GM12878 (cell line): ENCODE data around the gene UTF1. TPM values are rescaled to one million over a fixed set of nuclear protein-coding genes. Genes with fewer than 3 reads are reported as not detected.

Source experiments
- ASH2L ChIP-seq: fragments of 300-600, 200-600 bp; sonication (generic); IDR thresholded peaks from 2 replicates; pipeline ENCODE4 v1.6.1; 2017; ENCODE audit warnings: low read depth, mild to moderate bottlenecking, borderline replicate concordance
- ATF2 ChIP-seq: IDR thresholded peaks from 2 replicates; pipeline ENCODE4 v1.6.1; 2012; ENCODE audit warnings: low read length, inconsistent platforms
- CBFB ChIP-seq: IDR thresholded peaks from 2 replicates; pipeline ENCODE4 v1.6.1; 2016; ENCODE audit warnings: antibody characterized with exemption, low read depth
- CREB1 ChIP-seq: IDR thresholded peaks from 2 replicates; pipeline ENCODE4 v1.6.1; 2012; ENCODE audit warnings: low read depth, mild to moderate bottlenecking, inconsistent platforms
- ELK1 ChIP-seq: IDR thresholded peaks from 2 replicates; pipeline ENCODE4 v1.6.1; 2012; ENCODE audit warnings: low read depth, low read length, improper control_type of control experiment
- EP300 ChIP-seq, 2 experiments: fragments of 150-350 bp in 1 of 2; IDR thresholded peaks; 2 replicates each; pipeline ENCODE4 v1.6.1; 2011 to 2012; ENCODE audit warnings: low read depth in 2 of 2, low read length in 2 of 2, borderline replicate concordance in 1 of 2, improper control_type of control experiment in 1 of 2, inconsistent platforms in 1 of 2; ENCODE audit not compliant: control insufficient read depth in 1 of 2
- FOXM1 ChIP-seq: IDR thresholded peaks from 2 replicates; pipeline ENCODE4 v1.6.1; 2012; ENCODE audit warnings: low read depth, mild to moderate bottlenecking, inconsistent platforms, low read length, moderate library complexity
- HDAC2 ChIP-seq: fragments of 200-600 bp; sonication (generic); IDR thresholded peaks from 2 replicates; pipeline ENCODE4 v1.6.1; 2017
- IKZF2 ChIP-seq, 2 experiments: fragments of 450-650 bp; IDR thresholded peaks; 2 replicates each; pipeline ENCODE4 v1.6.1; 2017; ENCODE audit warnings: mild to moderate bottlenecking in 2 of 2, moderate library complexity in 2 of 2
- MTA2 ChIP-seq: fragments of 450-650 bp; IDR thresholded peaks from 2 replicates; pipeline ENCODE4 v1.6.1; 2016; ENCODE audit warnings: low read depth, mild to moderate bottlenecking, moderate library complexity
- MYB ChIP-seq: fragments of 150-350 bp; IDR thresholded peaks from 2 replicates; pipeline ENCODE4 v1.6.1; 2014; ENCODE audit warnings: mild to moderate bottlenecking, low read depth, low read length, borderline replicate concordance
- NFIC ChIP-seq: IDR thresholded peaks from 2 replicates; pipeline ENCODE4 v1.6.1; 2012; ENCODE audit warnings: low read depth, mild to moderate bottlenecking, inconsistent platforms, low read length, moderate library complexity
- PKNOX1 ChIP-seq: fragments of 450-650 bp; IDR thresholded peaks from 2 replicates; pipeline ENCODE4 v1.6.1; 2016; ENCODE audit warnings: mild to moderate bottlenecking
- RUNX3 ChIP-seq: IDR thresholded peaks from 2 replicates; pipeline ENCODE4 v1.6.1; 2012; ENCODE audit warnings: low read length, inconsistent platforms
- SMARCA5 ChIP-seq: fragments of 450-650 bp; IDR thresholded peaks from 2 replicates; pipeline ENCODE4 v1.6.1; 2017; ENCODE audit warnings: mild to moderate bottlenecking
- TBL1XR1 ChIP-seq: IDR thresholded peaks from 2 replicates; pipeline ENCODE4 v1.6.1; 2012; ENCODE audit warnings: low read depth, low read length, improper control_type of control experiment
- TCF3 ChIP-seq: IDR thresholded peaks from 2 replicates; pipeline ENCODE4 v1.6.1; 2012; ENCODE audit warnings: low read depth, mild to moderate bottlenecking, low read length, borderline replicate concordance; ENCODE audit not compliant: insufficient read depth
- USF1 ChIP-seq: IDR thresholded peaks from 2 replicates; pipeline ENCODE4 v1.6.1; 2011; ENCODE audit warnings: borderline replicate concordance, low read depth, mild to moderate bottlenecking, moderate library complexity, mixed read lengths, low read length; ENCODE audit not compliant: insufficient read depth; ENCODE audit errors: extremely low read length
- ZBED1 ChIP-seq: IDR thresholded peaks from 2 replicates; pipeline ENCODE4 v1.6.1; 2016; ENCODE audit warnings: borderline replicate concordance
- ZBTB40 ChIP-seq: fragments of 450-650 bp; IDR thresholded peaks from 2 replicates; pipeline ENCODE4 v1.6.1; 2016; ENCODE audit warnings: mild to moderate bottlenecking, moderate library complexity, borderline replicate concordance
- ZNF217 ChIP-seq: fragments of 450-650 bp; IDR thresholded peaks from 2 replicates; pipeline ENCODE4 v1.6.1; 2017; ENCODE audit warnings: antibody characterized with exemption, mild to moderate bottlenecking
- polyA plus RNA-seq, 11 experiments: library from polyadenylated mRNA; depleted of rRNA in 4 of 11; unstranded in 6 of 11; stranded (reverse) in 5 of 11; fragments of >200 nt; fragmentation: Nextera tagmentation in 4 of 11; fragmentation: Illumina TruSeq in 1 of 11; extraction: Ambion mirVana in 4 of 11; extraction: Trizol in 1 of 11; gene quantifications; 1 replicate in 1 of 11; 2 replicates in 10 of 11; pipeline versions ENCODE4 v1.2.1 to v1.2.3, GENCODE V29; 2011 to 2016; ENCODE audit warnings: inconsistent platforms in 2 of 11, missing spikeins in 2 of 11, low read depth in 1 of 11
- total RNA-seq, 4 experiments: library from RNA; depleted of rRNA in 3 of 4; stranded (reverse); fragments of >200 nt in 3 of 4; fragmentation: Illumina TruSeq in 1 of 4; extraction: Trizol in 1 of 4; gene quantifications; 2 replicates each; pipeline versions ENCODE4 v1.2.1 to v1.2.3, GENCODE V29; 2013 to 2021

UTF1 gene
- total and polyA plus RNA-seq, 10 of the 15 experiments (the other 5 are each of a cell fraction or from before 2014, with no cell fraction given) = not detected

GRCh38 chr10:133274751-133275683 is 45.0 kb downstream of the UTF1 start (continued):
- TF ChIP-seq USF1 = peak; percentile 14
- peak; percentile 92 for TF ChIP-seq FOXM1
- TF ChIP-seq ZNF217 = 0 out of 2 replicates have a peak, but pooled peaks have one; percentile 60
- TF ChIP-seq MTA2 = peak; percentile 79
- peak; percentile 15; the same call in 1 of the 2 replicates for TF ChIP-seq PKNOX1
- no peak for TF ChIP-seq HDAC2
- TF ChIP-seq TCF3 = peak; percentile 94
- TF ChIP-seq MYB = no peak
- peak; percentile 26; the same call in 1 of the 2 replicates for TF ChIP-seq ZBTB40
- TF ChIP-seq CBFB = peak; percentile 82
- TF ChIP-seq ATF2 = peak; percentile 79; the same call in 1 of the 2 replicates
- TF ChIP-seq RUNX3 = peak; percentile 92
- peak; percentile 18 to 29; a peak in 1 of 4 replicates for TF ChIP-seq EP300 (IDR thresholded peaks at IDR 0.05; ENCODE audit: borderline replicate concordance in 1 of 2, control insufficient read depth in 1 of 2, low read depth in 2 of 2, low read length in 2 of 2)
- peak; percentile 90; the same call in 1 of the 2 replicates for TF ChIP-seq ZBED1
- peak; percentile 66 for TF ChIP-seq SMARCA5
- no peak for TF ChIP-seq ELK1
- TF ChIP-seq NFIC = peak; percentile 86; the same call in 1 of the 2 replicates
- peak; percentile 97 for TF ChIP-seq TBL1XR1
- peak; percentile 91 for TF ChIP-seq CREB1
- no peak for TF ChIP-seq ASH2L
- TF ChIP-seq IKZF2 (IDR thresholded peaks at IDR 0.05) = peak; percentile 88
